Muscle of leg (tissue), 16 donors: Measurements from ENCODE around the gene PCGF2. TPM values are rescaled to one million over a fixed set of nuclear protein-coding genes. Genes with fewer than 3 reads are reported as not detected.
"Not testable (repeated sequence)": the region's sequence is repeated elsewhere in the genome, so short reads cannot be mapped to it uniquely, and the experiment has no call there.

Experiments used
- DNase-seq: peaks from one replicate; pipeline ENCODE4 v3.0.0; 2013
- H3K27ac ChIP-seq: one replicate; pipeline ENCODE4 v1.5.1; 2013; ENCODE audit warnings: mild to moderate bottlenecking, low read length, control low read depth
- H3K27me3 ChIP-seq: one replicate; pipeline ENCODE4 v1.6.1; 2013; ENCODE audit warnings: low read length; ENCODE audit not compliant: control insufficient read depth, insufficient read depth
- H3K36me3 ChIP-seq: one replicate; pipeline ENCODE4 v1.6.1; 2013; ENCODE audit warnings: low read length; ENCODE audit not compliant: control insufficient read depth, insufficient read depth
- H3K4me1 ChIP-seq: one replicate; pipeline ENCODE4 v1.6.1; 2013; ENCODE audit warnings: low read length; ENCODE audit not compliant: control insufficient read depth, insufficient read depth
- H3K4me3 ChIP-seq: one replicate; pipeline ENCODE4 v1.5.1; 2013; ENCODE audit warnings: low read length, control low read depth
- H3K9me3 ChIP-seq: replicated peaks from 2 replicates; pipeline ENCODE4 v1.6.1; 2013; ENCODE audit warnings: low read depth, low read length; ENCODE audit not compliant: control insufficient read depth
- WGBS: methylation state at CpG from one replicate; pipeline ENCODE4 v1.1.5; 2013; ENCODE audit warnings: missing lambda C conversion rate; ENCODE audit not compliant: insufficient coverage; 5-methylcytosine and 5-hydroxymethylcytosine counted together
- long read RNA-seq, 11 donors: transcript quantifications; one replicate each; lab custom pipeline, GENCODE V29; 2026
- polyA plus RNA-seq, 8 donors: library from polyadenylated mRNA; unstranded; fragments of 120-200 nt; gene quantifications; one replicate each; pipeline versions ENCODE4 v1.2.1 to v1.2.3, GENCODE V29; 2013; ENCODE audit warnings: inconsistent platforms in 1 of 8, low replicate concordance in 1 of 8; ENCODE audit not compliant: insufficient read length in 8 of 8, insufficient read depth in 1 of 8
- total RNA-seq: library from RNA; stranded (reverse); fragments of 120-200 nt; gene quantifications from one replicate; pipeline ENCODE4 v1.2.4, GENCODE V29; 2013

Gene PCGF2
- total RNA-seq (15.2 TPM), polyA plus RNA-seq (10 to 100 TPM; 24.7 to 56.5 (median 44.1) TPM)
- long read RNA-seq, donor 1: 0 reads
- long read RNA-seq, donor 2: 0 reads
- long read RNA-seq, donor 3: 0 reads
- long read RNA-seq, donor 4, partial matches to known transcripts: 0 of 1 reads
- long read RNA-seq, donor 4, other reads (novel, unspliced or antisense): 0 of 1 reads
- long read RNA-seq, donor 5, partial matches to known transcripts: 355 of 378 reads
- long read RNA-seq, donor 5, other reads (novel, unspliced or antisense): 22 of 378 reads
- long read RNA-seq, donor 6, partial matches to known transcripts: 0 of 8 reads
- long read RNA-seq, donor 6, other reads (novel, unspliced or antisense): 6 of 8 reads
- long read RNA-seq, donor 7, partial matches to known transcripts: 211 of 224 reads
- long read RNA-seq, donor 7, other reads (novel, unspliced or antisense): 10 of 224 reads
- long read RNA-seq, donor 8, partial matches to known transcripts: 0 of 6 reads
- long read RNA-seq, donor 8, other reads (novel, unspliced or antisense): 5 of 6 reads
- long read RNA-seq, donor 9, partial matches to known transcripts: 0 of 7 reads
- long read RNA-seq, donor 9, other reads (novel, unspliced or antisense): 6 of 7 reads
- long read RNA-seq, donor 10, partial matches to known transcripts: 6 of 9 reads
- long read RNA-seq, donor 10, other reads (novel, unspliced or antisense): 0 of 9 reads
- long read RNA-seq, donor 11, transcript PCGF2-207 (11 exons, 2,604 nt): major isoform, 5 of 5 reads
- long read RNA-seq, donor 11, partial matches to known transcripts: 0 of 5 reads
- long read RNA-seq, donor 11, other reads (novel, unspliced or antisense): 0 of 5 reads

GRCh38 chr17:38748149-38748891 is at the start of gene PCGF2:
PCGF2 (minus strand) TSS chr17:38748336; CDS start chr17:38740402, 7,934 bp downstream.
- DNase-seq: peak; percentile 97
- H3K9me3 ChIP-seq: no peaks in the 10 kb centered on the region
- no peaks in the 10 kb centered on the region for H3K36me3 ChIP-seq
- H3K4me1 ChIP-seq: peaks cover 67% of the 10 kb centered on the region
- peak within 1 kb of the TSS; percentile 93 for H3K27ac ChIP-seq
- 0% methylated on average over 1 of the region's 47 CpGs for WGBS
- peaks cover 10% of the 10 kb centered on the region for H3K27me3 ChIP-seq
- H3K4me3 ChIP-seq: peak within 1 kb of the TSS; percentile 80

GRCh38 chr17:38797828-38798227 is 49.7 kb upstream of the PCGF2 start:
- Histone ChIP-seq H3K4me1 (peaks cover 21% of the 10 kb centered on the region), H3K36me3 (peaks cover 34% of the 10 kb centered on the region), H3K4me3 (peak overlapping the region; percentile 76), H3K9me3 (no peaks in the 10 kb centered on the region), H3K27me3 (no peaks in the 10 kb centered on the region), H3K27ac (no peak overlapping the region)
- DNase-seq: no peak
- WGBS: 74% methylated on average over 3 of the region's 6 CpGs

DNA sequence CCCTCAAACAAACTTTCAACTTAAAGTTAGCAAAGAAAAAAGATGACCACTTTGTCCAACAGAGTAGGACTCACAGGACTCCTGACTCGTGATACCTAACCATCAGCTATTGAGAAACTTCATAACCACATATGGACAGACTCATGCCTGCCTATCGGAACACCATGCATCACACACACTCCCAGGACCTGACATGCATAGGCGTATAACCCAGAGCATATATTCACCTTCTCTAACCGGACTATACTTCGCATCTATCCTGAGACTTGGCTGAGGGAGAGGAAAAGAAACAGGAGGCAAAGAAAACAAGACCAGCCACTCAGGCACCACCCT is 49.0 kb upstream of the PCGF2 start:
- Histone ChIP-seq H3K4me3 (no peak overlapping the region), H3K36me3 (peaks cover 33% of the 10 kb centered on the region), H3K4me1 (peaks cover 21% of the 10 kb centered on the region), H3K9me3 (no peaks in the 10 kb centered on the region), H3K27ac (no peak overlapping the region), H3K27me3 (no peaks in the 10 kb centered on the region)
- WGBS: no CpG with 5 or more reads among the region's 5 CpGs
- no peak for DNase-seq

GRCh38 chr17:38796451-38797157 is 48.5 kb upstream of the PCGF2 start:
- H3K27ac ChIP-seq: no peak overlapping the region
- no peaks in the 10 kb centered on the region for H3K9me3 ChIP-seq
- H3K4me1 ChIP-seq: peaks cover 21% of the 10 kb centered on the region
- H3K27me3 ChIP-seq: no peaks in the 10 kb centered on the region
- no peak for DNase-seq
- H3K4me3 ChIP-seq: no peak overlapping the region
- peaks cover 29% of the 10 kb centered on the region for H3K36me3 ChIP-seq
- 54% methylated on average over 4 of the region's 5 CpGs for WGBS

GRCh38 chr17:38794221-38794620 is 46.1 kb upstream of the PCGF2 start:
- Histone ChIP-seq H3K9me3 (no peaks in the 10 kb centered on the region), H3K4me3 (no peak overlapping the region), H3K36me3 (peaks cover 26% of the 10 kb centered on the region), H3K27me3 (no peaks in the 10 kb centered on the region), H3K4me1 (peaks cover 21% of the 10 kb centered on the region), H3K27ac (no peak overlapping the region)
- no CpG with 5 or more reads among the region's 5 CpGs for WGBS
- DNase-seq: no peak

GRCh38 chr17:38791162-38791561 is 43.0 kb upstream of the PCGF2 start:
- DNase-seq: no peak
- H3K27ac ChIP-seq: no peak overlapping the region
- no CpG with 5 or more reads among the region's 5 CpGs for WGBS
- H3K36me3 ChIP-seq: peaks cover 26% of the 10 kb centered on the region
- H3K27me3 ChIP-seq: no peaks in the 10 kb centered on the region
- no peak overlapping the region for H3K4me3 ChIP-seq
- no peaks in the 10 kb centered on the region for H3K4me1 ChIP-seq
- H3K9me3 ChIP-seq: no peaks in the 10 kb centered on the region

- H3K27ac ChIP-seq, H3K9me3 ChIP-seq, H3K4me3 ChIP-seq, H3K27me3 ChIP-seq, H3K4me1 ChIP-seq, DNase-seq: not testable (repeated sequence)
- WGBS: 57% methylated on average over 9 of the region's 13 CpGs
- peaks cover 31% of the 10 kb centered on the region for H3K36me3 ChIP-seq
Observed at GRCh38 chr17:38790148-38790707, 42.1 kb upstream of the PCGF2 start.

GRCh38 chr17:38789185-38789584 is 41.0 kb upstream of the PCGF2 start:
- H3K27ac ChIP-seq: no peak overlapping the region
- no CpG with 5 or more reads among the region's 1 CpG for WGBS
- H3K4me3 ChIP-seq: no peak overlapping the region
- no peaks in the 10 kb centered on the region for H3K27me3 ChIP-seq
- H3K4me1 ChIP-seq: no peaks in the 10 kb centered on the region
- no peak for DNase-seq
- H3K36me3 ChIP-seq: peaks cover 40% of the 10 kb centered on the region
- no peaks in the 10 kb centered on the region for H3K9me3 ChIP-seq

- H3K36me3 ChIP-seq: peaks cover 52% of the 10 kb centered on the region
- not testable (repeated sequence) for DNase-seq, H3K4me1 ChIP-seq, H3K27me3 ChIP-seq, H3K9me3 ChIP-seq, H3K27ac ChIP-seq, H3K4me3 ChIP-seq
- WGBS: no CpG with 5 or more reads among the region's 4 CpGs
Observed at GRCh38 chr17:38787999-38788398, 39.9 kb upstream of the PCGF2 start.
